SK-N-SH (cell line): ENCODE results near the gene THSD7A. TPM values are rescaled to one million over a fixed set of nuclear protein-coding genes. Genes with fewer than 3 reads are reported as not detected.

Experiments used
- CTCF ChIA-PET: fragments of 300-600, 350-600 bp; formaldehyde crosslinking; extraction: SDS; loops from one replicate; lab custom pipeline; 2021; lab: Yijun Ruan, JAX
- POLR2A ChIA-PET: fragments of 350-600 bp; sonication (Branson Sonifier 250); formaldehyde crosslinking; extraction: SDS; loops from one replicate; lab custom pipeline; 2020; ENCODE audit warnings: antibody characterized with exemption, inconsistent platforms; lab: Yijun Ruan, JAX
- DNase-seq: peaks from one replicate; pipeline ENCODE4 v3.0.0; 2012
- H2AFZ ChIP-seq: fragments of 200-600 bp; sonication (generic); 2 replicates; pipeline ENCODE4 v1.8.1; 2016; ENCODE audit warnings: antibody characterized with exemption, mild to moderate bottlenecking, low read depth
- H3F3A ChIP-seq: fragments of 200-600 bp; sonication (generic); replicated peaks from 2 replicates; pipeline ENCODE3; 2016; ENCODE audit warnings: antibody characterized with exemption, mild to moderate bottlenecking; ENCODE audit not compliant: insufficient read depth
- H3K27ac ChIP-seq, 2 experiments: fragments of 200-500 bp in 1 of 2; fragments of 200-600 bp in 1 of 2; sonication (Bioruptor generic) in 1 of 2; sonication (generic), shearing (Covaris generic) in 1 of 2; 2 replicates each; pipeline versions ENCODE4 v1.5.1 to v1.6.1; 2014 to 2016; ENCODE audit warnings: low read depth in 2 of 2, inconsistent platforms in 1 of 2, low read length in 1 of 2, mild to moderate bottlenecking in 1 of 2, mixed read lengths in 1 of 2
- H3K27me3 ChIP-seq: fragments of 200-600 bp; sonication (generic), shearing (Covaris generic); 2 replicates; pipeline ENCODE4 v1.6.1; 2016; ENCODE audit warnings: mixed run types; ENCODE audit not compliant: insufficient read depth
- H3K36me3 ChIP-seq, 2 experiments: fragments of 200-500 bp in 1 of 2; fragments of 200-600 bp in 1 of 2; sonication (Bioruptor generic) in 1 of 2; sonication (generic) in 1 of 2; replicated peaks in 1 of 2; 2 replicates each; pipeline versions ENCODE3 to v1.5.1; 2014 to 2016; ENCODE audit warnings: low read length in 1 of 2, mild to moderate bottlenecking in 1 of 2; ENCODE audit not compliant: insufficient read depth in 2 of 2, control insufficient read depth in 1 of 2
- H3K4me1 ChIP-seq, 2 experiments: fragments of 200-500 bp in 1 of 2; fragments of 200-600 bp in 1 of 2; sonication (Bioruptor generic) in 1 of 2; sonication (generic), shearing (Covaris generic) in 1 of 2; 2 replicates each; pipeline versions ENCODE4 v1.5.1 to v1.6.1; 2014 to 2016; ENCODE audit warnings: low read depth in 1 of 2, low read length in 1 of 2, mixed run types in 1 of 2; ENCODE audit not compliant: insufficient read depth in 2 of 2, control insufficient read depth in 1 of 2
- H3K4me2 ChIP-seq: fragments of 200-600 bp; sonication (generic), shearing (Covaris generic); 2 replicates; pipeline ENCODE4 v1.6.1; 2017; ENCODE audit warnings: mixed run types
- H3K4me3 ChIP-seq, 2 experiments: fragments of 200-500 bp in 1 of 2; fragments of 200-600 bp in 1 of 2; sonication (Bioruptor generic) in 1 of 2; sonication (generic), shearing (Covaris generic) in 1 of 2; 2 replicates each; pipeline versions ENCODE4 v1.5.1 to v1.8.1; 2014 to 2016; ENCODE audit warnings: low read depth in 2 of 2, inconsistent platforms in 1 of 2, low read length in 1 of 2, mild to moderate bottlenecking in 1 of 2, mixed read lengths in 1 of 2, moderate library complexity in 1 of 2
- H3K79me2 ChIP-seq: fragments of 200-600 bp; sonication (generic); 2 replicates; pipeline ENCODE4 v1.8.1; 2017; ENCODE audit warnings: mild to moderate bottlenecking; ENCODE audit not compliant: insufficient read depth
- H3K9ac ChIP-seq: fragments of 200-600 bp; sonication (generic); 2 replicates; pipeline ENCODE4 v1.6.1; 2017; ENCODE audit warnings: mixed run types
- H3K9me2 ChIP-seq: fragments of 200-600 bp; sonication (generic); 2 replicates; pipeline ENCODE4 v1.6.1; 2017; ENCODE audit warnings: mixed run types
- H3K9me3 ChIP-seq: fragments of 200-600 bp; sonication (generic); 2 replicates; pipeline ENCODE4 v1.6.1; 2017; ENCODE audit warnings: mixed run types, mild to moderate bottlenecking, moderate library complexity
- H4K20me1 ChIP-seq: fragments of 200-600 bp; sonication (generic); 2 replicates; pipeline ENCODE4 v1.6.1; 2017; ENCODE audit warnings: mild to moderate bottlenecking, mixed run types; ENCODE audit not compliant: insufficient read depth
- CHD2 ChIP-seq: fragments of 150-350 bp; IDR thresholded peaks from 2 replicates; pipeline ENCODE4 v1.6.1; 2018; ENCODE audit warnings: low read length; ENCODE audit not compliant: partially characterized antibody
- ELF1 ChIP-seq: IDR thresholded peaks from 2 replicates; pipeline ENCODE4 v1.4.0; 2012
- EP300 ChIP-seq, 2 experiments: IDR thresholded peaks; 2 replicates each; pipeline versions ENCODE4 v1.4.0 to v1.6.1; 2012; ENCODE audit warnings: borderline replicate concordance in 1 of 2, low read depth in 1 of 2, low read length in 1 of 2
- FOSL2 ChIP-seq: IDR thresholded peaks from 2 replicates; pipeline ENCODE4 v1.4.0; 2012; ENCODE audit warnings: low read depth, mild to moderate bottlenecking, moderate library complexity, borderline replicate concordance
- FOXM1 ChIP-seq: IDR thresholded peaks from 2 replicates; pipeline ENCODE4 v1.4.0; 2012; ENCODE audit warnings: low read depth, mild to moderate bottlenecking
- GABPA ChIP-seq: IDR thresholded peaks from 2 replicates; pipeline ENCODE4 v1.4.0; 2012; ENCODE audit warnings: low read depth, mild to moderate bottlenecking
- MAX ChIP-seq: IDR thresholded peaks from 2 replicates; pipeline ENCODE4 v1.4.0; 2012; ENCODE audit warnings: low read depth
- POLR2AphosphoS5 ChIP-seq: IDR thresholded peaks from 2 replicates; pipeline ENCODE4 v1.6.1; 2012; ENCODE audit warnings: low read depth, low read length
- RAD21 ChIP-seq: IDR thresholded peaks from 2 replicates; pipeline ENCODE4 v1.6.1; 2012; ENCODE audit warnings: mild to moderate bottlenecking, low read length
- RFX5 ChIP-seq: IDR thresholded peaks from 2 replicates; pipeline ENCODE4 v1.6.1; 2012; ENCODE audit warnings: mild to moderate bottlenecking, improper control_type of control experiment, low read length
- RXRA ChIP-seq: IDR thresholded peaks from 2 replicates; pipeline ENCODE4 v1.4.0; 2012; ENCODE audit warnings: low read depth, mild to moderate bottlenecking, borderline replicate concordance
- SMC3 ChIP-seq: IDR thresholded peaks from 2 replicates; pipeline ENCODE4 v1.6.1; 2012; ENCODE audit warnings: low read depth, low read length, improper control_type of control experiment
- WGBS: methylation state at CpG from one replicate; pipeline ENCODE4 v1.1.6; 2017; ENCODE audit warnings: low lambda C conversion rate; 5-methylcytosine and 5-hydroxymethylcytosine counted together
- polyA plus RNA-seq, 3 experiments: library from polyadenylated mRNA; depleted of rRNA; stranded (reverse); fragments of >200 nt; gene quantifications; 2 replicates each; pipeline ENCODE4 v1.2.3, GENCODE V29; 2012
- TF ChIP-seq, protein P1 (sequence below): fragments of 150-350 bp; IDR thresholded peaks from 2 replicates; pipeline ENCODE4 v1.6.1; 2017; ENCODE audit warnings: antibody characterized with exemption, low read length, low read depth, borderline replicate concordance
- TF ChIP-seq, protein P2 (sequence below): IDR thresholded peaks from 2 replicates; pipeline ENCODE4 v1.4.0; 2012; ENCODE audit warnings: low read depth, borderline replicate concordance
- TF ChIP-seq, protein P3 (sequence below): IDR thresholded peaks from 2 replicates; pipeline ENCODE4 v1.6.1; 2012; ENCODE audit warnings: mild to moderate bottlenecking, low read depth, low read length, moderate library complexity
- TF ChIP-seq, protein P4 (sequence below): IDR thresholded peaks from 2 replicates; pipeline ENCODE4; 2012

Gene THSD7A
- polyA plus RNA-seq, 1 of the 3 experiments (the other 2 are of a cell fraction), result 0.16 TPM

DNA sequence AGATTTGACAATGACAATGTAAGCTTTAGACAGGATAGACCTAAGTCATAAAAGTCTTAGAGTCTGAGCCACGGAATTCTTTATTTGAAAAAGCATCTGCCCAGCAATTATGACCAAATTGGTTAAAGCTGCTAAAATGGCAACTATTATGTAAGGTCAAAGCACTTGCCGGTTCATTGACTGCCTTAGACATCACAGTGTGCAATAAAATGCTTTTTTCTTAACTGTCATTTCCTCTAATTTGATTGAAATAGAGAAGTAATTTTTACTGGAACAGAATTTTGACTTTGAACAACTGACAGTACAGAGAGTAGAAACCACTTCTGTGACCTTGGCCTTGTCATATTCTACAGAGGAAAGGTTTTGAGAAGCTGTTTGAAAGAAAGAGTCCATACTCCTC lies 142.9 kb downstream of the THSD7A start:
- 36% methylated on average over 2 of the region's 2 CpGs for WGBS
- no peak overlapping the region for H3K27ac ChIP-seq
- H3K36me3 ChIP-seq, result peaks cover 0 to 2% of the 10 kb centered on the region in 2 experiments
- H3F3A ChIP-seq, result no peaks in the 10 kb centered on the region
- no peak for DNase-seq
- POLR2A ChIA-PET, result no interaction called here
- no peak overlapping the region for H2AFZ ChIP-seq
- H3K4me1 ChIP-seq, result no peaks in the 10 kb centered on the region; a peak in 1 of 4 replicates
- no peak overlapping the region for H3K4me2 ChIP-seq
- H3K9ac ChIP-seq, result no peak overlapping the region
- no peaks in the 10 kb centered on the region for H4K20me1 ChIP-seq
- CTCF ChIA-PET, result interaction anchor here (0.8 to 1.7 kb wide), 3 partner anchors 10 to 145 kb away, joined by 3 to 4 read pairs (median 3); no protein-coding TSS in a partner anchor
- no peaks in the 10 kb centered on the region for H3K79me2 ChIP-seq
- no peak overlapping the region for H3K4me3 ChIP-seq
- H3K9me3 ChIP-seq, result no peaks in the 10 kb centered on the region
- no peaks in the 10 kb centered on the region for H3K9me2 ChIP-seq
- no peaks in the 10 kb centered on the region for H3K27me3 ChIP-seq
- no peak for TF ChIP-seq GABPA
- no peak for TF ChIP-seq CHD2
- TF ChIP-seq RFX5, result no peak
- no peak for TF ChIP-seq ELF1
- TF ChIP-seq, protein P1, sequence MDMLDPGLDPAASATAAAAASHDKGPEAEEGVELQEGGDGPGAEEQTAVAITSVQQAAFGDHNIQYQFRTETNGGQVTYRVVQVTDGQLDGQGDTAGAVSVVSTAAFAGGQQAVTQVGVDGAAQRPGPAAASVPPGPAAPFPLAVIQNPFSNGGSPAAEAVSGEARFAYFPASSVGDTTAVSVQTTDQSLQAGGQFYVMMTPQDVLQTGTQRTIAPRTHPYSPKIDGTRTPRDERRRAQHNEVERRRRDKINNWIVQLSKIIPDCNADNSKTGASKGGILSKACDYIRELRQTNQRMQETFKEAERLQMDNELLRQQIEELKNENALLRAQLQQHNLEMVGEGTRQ, result no peak
- TF ChIP-seq, protein P2, sequence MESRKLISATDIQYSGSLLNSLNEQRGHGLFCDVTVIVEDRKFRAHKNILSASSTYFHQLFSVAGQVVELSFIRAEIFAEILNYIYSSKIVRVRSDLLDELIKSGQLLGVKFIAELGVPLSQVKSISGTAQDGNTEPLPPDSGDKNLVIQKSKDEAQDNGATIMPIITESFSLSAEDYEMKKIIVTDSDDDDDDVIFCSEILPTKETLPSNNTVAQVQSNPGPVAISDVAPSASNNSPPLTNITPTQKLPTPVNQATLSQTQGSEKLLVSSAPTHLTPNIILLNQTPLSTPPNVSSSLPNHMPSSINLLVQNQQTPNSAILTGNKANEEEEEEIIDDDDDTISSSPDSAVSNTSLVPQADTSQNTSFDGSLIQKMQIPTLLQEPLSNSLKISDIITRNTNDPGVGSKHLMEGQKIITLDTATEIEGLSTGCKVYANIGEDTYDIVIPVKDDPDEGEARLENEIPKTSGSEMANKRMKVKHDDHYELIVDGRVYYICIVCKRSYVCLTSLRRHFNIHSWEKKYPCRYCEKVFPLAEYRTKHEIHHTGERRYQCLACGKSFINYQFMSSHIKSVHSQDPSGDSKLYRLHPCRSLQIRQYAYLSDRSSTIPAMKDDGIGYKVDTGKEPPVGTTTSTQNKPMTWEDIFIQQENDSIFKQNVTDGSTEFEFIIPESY, result no peak
- no peak for TF ChIP-seq SMC3
- TF ChIP-seq FOXM1, result no peak
- TF ChIP-seq, protein P3, sequence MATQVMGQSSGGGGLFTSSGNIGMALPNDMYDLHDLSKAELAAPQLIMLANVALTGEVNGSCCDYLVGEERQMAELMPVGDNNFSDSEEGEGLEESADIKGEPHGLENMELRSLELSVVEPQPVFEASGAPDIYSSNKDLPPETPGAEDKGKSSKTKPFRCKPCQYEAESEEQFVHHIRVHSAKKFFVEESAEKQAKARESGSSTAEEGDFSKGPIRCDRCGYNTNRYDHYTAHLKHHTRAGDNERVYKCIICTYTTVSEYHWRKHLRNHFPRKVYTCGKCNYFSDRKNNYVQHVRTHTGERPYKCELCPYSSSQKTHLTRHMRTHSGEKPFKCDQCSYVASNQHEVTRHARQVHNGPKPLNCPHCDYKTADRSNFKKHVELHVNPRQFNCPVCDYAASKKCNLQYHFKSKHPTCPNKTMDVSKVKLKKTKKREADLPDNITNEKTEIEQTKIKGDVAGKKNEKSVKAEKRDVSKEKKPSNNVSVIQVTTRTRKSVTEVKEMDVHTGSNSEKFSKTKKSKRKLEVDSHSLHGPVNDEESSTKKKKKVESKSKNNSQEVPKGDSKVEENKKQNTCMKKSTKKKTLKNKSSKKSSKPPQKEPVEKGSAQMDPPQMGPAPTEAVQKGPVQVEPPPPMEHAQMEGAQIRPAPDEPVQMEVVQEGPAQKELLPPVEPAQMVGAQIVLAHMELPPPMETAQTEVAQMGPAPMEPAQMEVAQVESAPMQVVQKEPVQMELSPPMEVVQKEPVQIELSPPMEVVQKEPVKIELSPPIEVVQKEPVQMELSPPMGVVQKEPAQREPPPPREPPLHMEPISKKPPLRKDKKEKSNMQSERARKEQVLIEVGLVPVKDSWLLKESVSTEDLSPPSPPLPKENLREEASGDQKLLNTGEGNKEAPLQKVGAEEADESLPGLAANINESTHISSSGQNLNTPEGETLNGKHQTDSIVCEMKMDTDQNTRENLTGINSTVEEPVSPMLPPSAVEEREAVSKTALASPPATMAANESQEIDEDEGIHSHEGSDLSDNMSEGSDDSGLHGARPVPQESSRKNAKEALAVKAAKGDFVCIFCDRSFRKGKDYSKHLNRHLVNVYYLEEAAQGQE, result no peak
- TF ChIP-seq POLR2AphosphoS5, result no peak
- no peak for TF ChIP-seq FOSL2
- TF ChIP-seq, protein P4, sequence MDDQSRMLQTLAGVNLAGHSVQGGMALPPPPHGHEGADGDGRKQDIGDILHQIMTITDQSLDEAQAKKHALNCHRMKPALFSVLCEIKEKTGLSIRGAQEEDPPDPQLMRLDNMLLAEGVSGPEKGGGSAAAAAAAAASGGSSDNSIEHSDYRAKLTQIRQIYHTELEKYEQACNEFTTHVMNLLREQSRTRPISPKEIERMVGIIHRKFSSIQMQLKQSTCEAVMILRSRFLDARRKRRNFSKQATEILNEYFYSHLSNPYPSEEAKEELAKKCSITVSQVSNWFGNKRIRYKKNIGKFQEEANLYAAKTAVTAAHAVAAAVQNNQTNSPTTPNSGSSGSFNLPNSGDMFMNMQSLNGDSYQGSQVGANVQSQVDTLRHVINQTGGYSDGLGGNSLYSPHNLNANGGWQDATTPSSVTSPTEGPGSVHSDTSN, result no peak
- no peak for TF ChIP-seq RXRA
- TF ChIP-seq RAD21, result no peak
- TF ChIP-seq EP300 (IDR thresholded peaks at IDR 0.05; ENCODE audit: borderline replicate concordance in 1 of 2, low read depth in 1 of 2, low read length in 1 of 2), result no peak
- TF ChIP-seq MAX, result no peak
- TF ChIP-seq, all 33 proteins: peak for 0
